Activated T-cell treated with anti-CD3 and anti-CD28 coated beads, Interleukin-2, amount 50 U/mL, for 1 hour (primary cell): ENCODE results near the gene CIB1.
"Not testable (repeated sequence)": the region's sequence is repeated elsewhere in the genome, so short reads cannot be mapped to it uniquely, and the experiment has no call there.

Source experiments
- DNase-seq: peaks from one replicate; pipeline ENCODE4 v3.0.0-alpha.2; 2020

Gene CIB1

GRCh38 chr15:90191344-90191687 is 42.4 kb downstream of the CIB1 start:
- DNase-seq = no peak

GRCh38 chr15:90190606-90191343 is 43.0 kb downstream of the CIB1 start:
- no peak for DNase-seq

DNA sequence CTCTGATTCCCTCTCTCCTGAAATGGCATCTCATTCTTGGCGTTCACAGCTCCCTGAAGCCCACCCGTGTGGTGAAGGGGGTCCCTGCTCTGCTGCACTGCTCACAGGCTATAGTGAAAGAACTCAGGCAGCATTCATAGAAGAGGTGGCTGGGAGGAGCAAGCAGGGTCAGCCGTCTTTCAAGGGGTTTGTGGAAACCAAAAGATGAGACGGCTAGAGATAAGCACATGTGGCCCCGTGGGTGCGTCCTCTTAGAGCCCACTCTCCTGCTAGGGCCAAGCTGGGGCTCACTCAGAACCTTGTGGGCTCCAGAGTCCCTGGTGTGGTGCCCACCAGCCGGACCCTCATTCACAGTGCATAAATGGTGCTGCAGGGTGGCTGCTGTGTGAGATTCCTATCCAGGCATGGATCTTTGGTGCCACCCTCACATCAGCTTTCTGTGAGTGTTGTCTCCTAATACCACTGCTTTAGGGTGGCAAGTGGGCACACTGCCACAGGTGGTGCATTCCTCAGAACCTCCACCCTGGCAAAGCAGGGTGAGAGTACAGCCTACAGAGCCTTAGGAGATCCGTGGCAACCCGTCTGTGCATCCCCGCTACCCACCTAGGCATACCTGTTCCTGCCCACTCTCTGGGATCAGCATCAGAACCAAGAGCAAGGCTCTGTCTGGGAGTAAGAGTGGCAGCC is 43.8 kb downstream of the CIB1 start:
- no peak for DNase-seq

DNA sequence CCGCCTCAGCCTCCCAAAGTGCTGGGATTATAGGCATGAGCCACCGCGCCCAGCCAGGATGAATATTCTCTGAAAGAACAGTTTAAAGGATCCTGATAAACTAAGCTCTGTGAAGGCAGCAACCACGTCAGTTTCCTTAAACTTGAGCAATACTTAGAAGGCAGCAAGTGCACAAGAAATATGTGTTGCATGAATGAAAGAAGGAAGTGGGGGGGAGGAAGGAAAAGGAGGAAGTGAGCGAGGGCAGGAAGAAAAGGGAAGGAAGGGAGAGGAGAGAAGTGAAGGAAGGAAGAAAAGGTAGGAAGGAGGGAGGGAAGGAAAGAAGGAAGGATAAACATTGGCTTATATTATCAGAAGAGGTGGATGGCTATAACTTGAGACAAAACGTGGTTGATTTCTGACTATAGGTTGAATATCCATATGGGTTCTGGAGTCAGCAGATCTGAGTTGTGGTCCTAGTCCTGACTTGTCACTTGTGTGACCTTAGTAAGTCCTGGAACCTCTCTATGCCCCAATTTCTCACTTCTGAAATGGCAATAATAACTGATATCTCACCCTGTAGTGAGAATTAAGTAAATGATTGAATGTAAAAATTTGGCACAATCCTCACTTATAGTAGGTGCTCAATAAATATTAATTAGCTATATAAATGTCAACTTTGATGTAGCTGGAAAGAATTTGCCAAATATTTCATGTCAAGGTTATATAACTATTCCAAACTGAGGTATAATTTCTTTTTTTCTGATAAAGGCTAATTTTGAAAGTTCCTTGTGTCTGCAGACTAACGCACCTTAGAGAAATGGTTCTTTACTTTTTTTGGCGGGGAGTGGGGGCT is 44.6 kb downstream of the CIB1 start:
- no peak for DNase-seq

GRCh38 chr15:90188065-90188464 is 45.7 kb downstream of the CIB1 start:
- DNase-seq = not testable (repeated sequence)

DNA sequence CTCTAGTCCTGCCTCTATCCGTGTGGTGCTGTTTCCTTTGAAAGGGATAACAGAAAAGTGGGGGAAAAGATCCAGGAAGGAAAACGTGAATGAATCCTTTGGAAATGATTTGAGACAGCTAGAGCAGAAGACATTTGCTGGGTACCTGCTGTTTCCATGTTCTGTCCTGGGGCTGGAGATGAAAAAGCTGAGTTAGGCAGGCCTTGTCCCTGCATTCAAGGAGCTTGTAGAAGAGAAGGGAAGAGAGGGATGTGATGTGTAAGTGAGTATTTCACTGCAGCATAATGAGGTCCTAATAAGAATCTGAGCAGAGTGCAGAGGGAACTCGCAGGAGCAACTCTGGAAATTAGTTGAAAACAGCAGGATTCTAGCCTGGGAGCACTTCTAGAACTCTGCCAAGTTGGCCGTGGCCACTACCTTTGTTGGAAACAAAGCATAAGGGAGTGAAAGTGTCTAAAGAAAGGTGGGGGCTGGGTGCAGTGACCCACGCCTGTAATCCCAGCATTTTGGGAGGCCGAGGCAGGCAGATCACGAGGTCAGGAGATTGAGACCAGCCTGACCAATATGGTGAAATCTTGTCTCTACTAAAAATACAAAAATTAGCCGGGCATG is 46.4 kb downstream of the CIB1 start:
- DNase-seq = no peak

- peak; percentile 63 for DNase-seq
Measured at GRCh38 chr15:90184786-90185704, 48.7 kb downstream of the CIB1 start.

DNA sequence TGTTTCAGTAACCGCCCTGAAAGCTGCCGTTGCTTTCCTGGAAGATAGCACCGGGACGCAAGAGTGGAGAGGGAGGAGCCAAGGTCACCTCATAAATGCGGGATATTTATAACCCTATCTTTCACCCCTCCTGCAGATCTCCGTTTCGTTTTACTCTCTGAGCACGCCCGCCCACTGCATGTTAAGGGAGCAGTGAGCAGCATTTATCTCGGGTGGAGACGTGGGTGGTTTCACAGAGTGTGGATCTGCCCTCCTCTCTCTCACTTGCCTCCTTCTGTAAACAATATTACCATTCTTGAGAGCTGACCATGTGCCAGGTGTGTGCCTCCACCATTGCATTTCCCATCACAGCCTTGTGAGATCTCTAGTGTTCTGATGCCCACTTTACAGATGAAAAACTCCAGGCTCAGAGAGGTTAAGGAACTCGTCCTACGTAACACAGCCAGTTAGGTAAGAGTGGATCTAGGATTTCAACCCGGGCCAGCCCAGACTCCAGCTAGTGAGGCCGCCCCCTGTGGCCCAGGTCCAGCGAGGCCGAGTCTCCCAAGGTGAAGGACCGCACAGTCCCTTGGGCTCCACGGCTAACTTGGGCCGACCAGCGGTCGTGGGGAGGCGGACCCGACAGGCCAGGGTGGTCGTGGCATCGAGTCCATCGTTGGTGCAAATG is 49.5 kb downstream of the CIB1 start:
- no peak for DNase-seq

GRCh38 chr15:90181776-90182175 is 52.0 kb downstream of the CIB1 start:
- DNase-seq = no peak
